Measurements from ENCODE around the gene DOCK1. TPM values are rescaled to one million over a fixed set of nuclear protein-coding genes. Genes with fewer than 3 reads are reported as not detected.

DOCK1 gene
- polyA plus RNA-seq, 1 of the 3 experiments (the other 2 are of a cell fraction), result 15.5 TPM

- H2AFZ ChIP-seq (ENCODE audit: low read depth), result no peak overlapping the region
- no peak overlapping the region for H3K9ac ChIP-seq
- H3F3A ChIP-seq (replicated peaks; ENCODE audit: insufficient read depth), result no peaks in the 10 kb centered on the region
- H3K36me3 ChIP-seq (replicated peaks in 1 of 2; ENCODE audit: control insufficient read depth in 1 of 2, insufficient read depth in 2 of 2, low read length in 1 of 2), result peaks cover 14 to 22% of the 10 kb centered on the region in 2 experiments
- no peak overlapping the region for H3K4me3 ChIP-seq (ENCODE audit: low read depth in 2 of 2, low read length in 1 of 2)
- H3K9me3 ChIP-seq, result no peaks in the 10 kb centered on the region
- no peak overlapping the region for H3K4me2 ChIP-seq
- H3K4me1 ChIP-seq (ENCODE audit: control insufficient read depth in 1 of 2, insufficient read depth in 2 of 2, low read depth in 1 of 2, low read length in 1 of 2), result peaks cover 0 to 9% of the 10 kb centered on the region in 2 experiments; a peak in 1 of 4 replicates
- H3K79me2 ChIP-seq (ENCODE audit: insufficient read depth), result no peaks in the 10 kb centered on the region
- no peak overlapping the region for H3K27ac ChIP-seq (ENCODE audit: low read depth in 2 of 2, low read length in 1 of 2)
- TF ChIP-seq RCOR1 (IDR thresholded peaks at IDR 0.05; ENCODE audit: low read length) (no peak), JUND (IDR thresholded peaks at IDR 0.05) (no peak), FOXJ3 (CRISPR knock-in tag; IDR thresholded peaks at IDR 0.05) (no peak), FOSL2 (IDR thresholded peaks at IDR 0.05; ENCODE audit: borderline replicate concordance, low read depth) (no peak), MEF2A (IDR thresholded peaks at IDR 0.05; ENCODE audit: borderline replicate concordance, low read depth) (no peak), EP300 (IDR thresholded peaks at IDR 0.05; ENCODE audit: borderline replicate concordance in 1 of 2, low read depth in 1 of 2, low read length in 1 of 2) (no peak), TCF12 (IDR thresholded peaks at IDR 0.05) (no peak), GABPA (IDR thresholded peaks at IDR 0.05; ENCODE audit: low read depth) (no peak)
- TF ChIP-seq, protein P1, sequence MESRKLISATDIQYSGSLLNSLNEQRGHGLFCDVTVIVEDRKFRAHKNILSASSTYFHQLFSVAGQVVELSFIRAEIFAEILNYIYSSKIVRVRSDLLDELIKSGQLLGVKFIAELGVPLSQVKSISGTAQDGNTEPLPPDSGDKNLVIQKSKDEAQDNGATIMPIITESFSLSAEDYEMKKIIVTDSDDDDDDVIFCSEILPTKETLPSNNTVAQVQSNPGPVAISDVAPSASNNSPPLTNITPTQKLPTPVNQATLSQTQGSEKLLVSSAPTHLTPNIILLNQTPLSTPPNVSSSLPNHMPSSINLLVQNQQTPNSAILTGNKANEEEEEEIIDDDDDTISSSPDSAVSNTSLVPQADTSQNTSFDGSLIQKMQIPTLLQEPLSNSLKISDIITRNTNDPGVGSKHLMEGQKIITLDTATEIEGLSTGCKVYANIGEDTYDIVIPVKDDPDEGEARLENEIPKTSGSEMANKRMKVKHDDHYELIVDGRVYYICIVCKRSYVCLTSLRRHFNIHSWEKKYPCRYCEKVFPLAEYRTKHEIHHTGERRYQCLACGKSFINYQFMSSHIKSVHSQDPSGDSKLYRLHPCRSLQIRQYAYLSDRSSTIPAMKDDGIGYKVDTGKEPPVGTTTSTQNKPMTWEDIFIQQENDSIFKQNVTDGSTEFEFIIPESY (IDR thresholded peaks at IDR 0.05; ENCODE audit: borderline replicate concordance, low read depth), result no peak
- CTCF ChIA-PET, result interaction anchor here (0.6 kb wide), 1 partner anchor 70 kb away, joined by 3 read pairs; no protein-coding TSS in a partner anchor
- POLR2A ChIA-PET, result no interaction called here
- H3K9me2 ChIP-seq, result no peaks in the 10 kb centered on the region
- WGBS (ENCODE audit: low lambda C conversion rate), result 93% methylated on average over 24 of the region's 24 CpGs
- no peak for DNase-seq
- H3K27me3 ChIP-seq (ENCODE audit: insufficient read depth), result no peaks in the 10 kb centered on the region
- no peaks in the 10 kb centered on the region for H4K20me1 ChIP-seq (ENCODE audit: insufficient read depth)
These were observed 107.0 kb downstream of the DOCK1 start for GRCh38 chr10:127012071-127012768.

GRCh38 chr10:127012769-127013152, 107.5 kb downstream of the DOCK1 start:
- Histone ChIP-seq H3K27ac (ENCODE audit: low read depth in 2 of 2, low read length in 1 of 2) (no peak overlapping the region), H3K36me3 (replicated peaks in 1 of 2; ENCODE audit: control insufficient read depth in 1 of 2, insufficient read depth in 2 of 2, low read length in 1 of 2) (peaks cover 14 to 22% of the 10 kb centered on the region in 2 experiments), H3K4me1 (ENCODE audit: control insufficient read depth in 1 of 2, insufficient read depth in 2 of 2, low read depth in 1 of 2, low read length in 1 of 2) (peaks cover 0 to 9% of the 10 kb centered on the region in 2 experiments; a peak in 1 of 4 replicates), H4K20me1 (ENCODE audit: insufficient read depth) (no peaks in the 10 kb centered on the region), H3F3A (replicated peaks; ENCODE audit: insufficient read depth) (no peaks in the 10 kb centered on the region), H3K4me3 (ENCODE audit: low read depth in 2 of 2, low read length in 1 of 2) (no peak overlapping the region), H3K79me2 (ENCODE audit: insufficient read depth) (no peaks in the 10 kb centered on the region), H3K9ac (no peak overlapping the region), H3K4me2 (no peak overlapping the region), H2AFZ (ENCODE audit: low read depth) (no peak overlapping the region), H3K27me3 (ENCODE audit: insufficient read depth) (no peaks in the 10 kb centered on the region), H3K9me3 (no peaks in the 10 kb centered on the region), H3K9me2 (no peaks in the 10 kb centered on the region)
- CTCF ChIA-PET, result no interaction called here
- POLR2A ChIA-PET, result no interaction called here
- 82% methylated on average over 10 of the region's 10 CpGs for WGBS (ENCODE audit: low lambda C conversion rate)
- DNase-seq, result no peak
- TF ChIP-seq FOXJ3 (CRISPR knock-in tag; IDR thresholded peaks at IDR 0.05) (no peak), NFIC (IDR thresholded peaks at IDR 0.05; ENCODE audit: borderline replicate concordance) (no peak), SIN3A (IDR thresholded peaks at IDR 0.05; ENCODE audit: borderline replicate concordance, low read depth, low read length) (no peak), RAD21 (IDR thresholded peaks at IDR 0.05; ENCODE audit: low read length) (no peak), REST (IDR thresholded peaks at IDR 0.05; ENCODE audit: low read depth, low read length) (no peak), EP300 (IDR thresholded peaks at IDR 0.05; ENCODE audit: borderline replicate concordance in 1 of 2, low read depth in 1 of 2, low read length in 1 of 2) (no peak), USF2 (IDR thresholded peaks at IDR 0.05; ENCODE audit: borderline replicate concordance, low read depth, low read length) (no peak), CHD2 (IDR thresholded peaks at IDR 0.05; ENCODE audit: low read length, partially characterized antibody) (no peak), GABPA (IDR thresholded peaks at IDR 0.05; ENCODE audit: low read depth) (no peak)
- TF ChIP-seq, protein P2, sequence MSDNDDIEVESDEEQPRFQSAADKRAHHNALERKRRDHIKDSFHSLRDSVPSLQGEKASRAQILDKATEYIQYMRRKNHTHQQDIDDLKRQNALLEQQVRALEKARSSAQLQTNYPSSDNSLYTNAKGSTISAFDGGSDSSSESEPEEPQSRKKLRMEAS (IDR thresholded peaks at IDR 0.05; ENCODE audit: low read depth), result no peak
- TF ChIP-seq, protein P1 (IDR thresholded peaks at IDR 0.05; ENCODE audit: borderline replicate concordance, low read depth), result no peak

Data from SK-N-SH (cell line).